ENCODE measurements around the gene SEMA3D. TPM values are rescaled to one million over a fixed set of nuclear protein-coding genes. Genes with fewer than 3 reads are reported as not detected.

The SEMA3D gene
- total and polyA plus RNA-seq, 12 donors: 0.80 to 9.3 (median 6.6) TPM

- Histone ChIP-seq H3K4me1 (replicated peaks in 1 of 2) (no peaks in the 10 kb centered on the region), H3K4me3 (peak overlapping the region in 1 of 4 donors; percentile 3), H3K9me3 (replicated peaks in 1 of 3) (no peaks in the 10 kb centered on the region), H3K27me3 (no peaks in the 10 kb centered on the region), H3K27ac (peak overlapping the region in 1 of 5 donors; percentile 5), H3K36me3 (replicated peaks in 1 of 2) (no peaks in the 10 kb centered on the region)
- 6 to 16% (median 12%) methylated on average over 3 of the region's 3 CpGs for whole genome bisulfite sequencing, 4 donors
- DNase-seq: peak in 4 of 7 donors; percentile 5 to 19 (median 12)
- intact Hi-C loops (cut with DNase I): no loop called here
- TF ChIP-seq POLR2A (IDR thresholded peaks at IDR 0.05): no peak
- TF ChIP-seq, protein P1, sequence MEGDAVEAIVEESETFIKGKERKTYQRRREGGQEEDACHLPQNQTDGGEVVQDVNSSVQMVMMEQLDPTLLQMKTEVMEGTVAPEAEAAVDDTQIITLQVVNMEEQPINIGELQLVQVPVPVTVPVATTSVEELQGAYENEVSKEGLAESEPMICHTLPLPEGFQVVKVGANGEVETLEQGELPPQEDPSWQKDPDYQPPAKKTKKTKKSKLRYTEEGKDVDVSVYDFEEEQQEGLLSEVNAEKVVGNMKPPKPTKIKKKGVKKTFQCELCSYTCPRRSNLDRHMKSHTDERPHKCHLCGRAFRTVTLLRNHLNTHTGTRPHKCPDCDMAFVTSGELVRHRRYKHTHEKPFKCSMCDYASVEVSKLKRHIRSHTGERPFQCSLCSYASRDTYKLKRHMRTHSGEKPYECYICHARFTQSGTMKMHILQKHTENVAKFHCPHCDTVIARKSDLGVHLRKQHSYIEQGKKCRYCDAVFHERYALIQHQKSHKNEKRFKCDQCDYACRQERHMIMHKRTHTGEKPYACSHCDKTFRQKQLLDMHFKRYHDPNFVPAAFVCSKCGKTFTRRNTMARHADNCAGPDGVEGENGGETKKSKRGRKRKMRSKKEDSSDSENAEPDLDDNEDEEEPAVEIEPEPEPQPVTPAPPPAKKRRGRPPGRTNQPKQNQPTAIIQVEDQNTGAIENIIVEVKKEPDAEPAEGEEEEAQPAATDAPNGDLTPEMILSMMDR (IDR thresholded peaks at IDR 0.05): no peak
Measured at GRCh38 chr7:85172530-85172941, 14.3 kb downstream of the SEMA3D start.

DNA sequence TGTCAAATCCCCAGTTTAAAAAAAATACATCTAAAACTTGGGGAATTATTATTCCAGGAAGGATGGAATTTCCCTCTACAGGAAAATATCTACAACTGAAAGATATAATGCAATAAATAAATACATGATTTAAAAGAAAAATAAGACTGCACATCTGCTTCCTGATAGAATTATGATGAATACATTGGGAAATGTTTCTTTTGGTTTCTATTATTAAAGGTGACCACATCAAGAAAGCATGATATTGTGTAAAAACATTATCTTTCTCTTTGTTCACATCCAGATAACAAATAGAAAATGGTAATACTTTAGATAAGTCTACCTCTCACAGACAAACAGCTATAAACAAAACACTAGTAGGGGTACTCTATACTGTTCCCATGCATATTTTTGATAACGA, 19.2 kb downstream of the SEMA3D start:
- Histone ChIP-seq H3K4me3 (no peak overlapping the region), H3K27me3 (no peaks in the 10 kb centered on the region), H3K4me1 (replicated peaks in 1 of 2) (no peaks in the 10 kb centered on the region), H3K27ac (no peak overlapping the region), H3K9me3 (replicated peaks in 1 of 3) (no peaks in the 10 kb centered on the region), H3K36me3 (replicated peaks in 1 of 2) (no peaks in the 10 kb centered on the region)
- TF ChIP-seq, protein P1 (IDR thresholded peaks at IDR 0.05): no peak
- no peak for TF ChIP-seq POLR2A (IDR thresholded peaks at IDR 0.05)
- WGBS, 4 donors: 90 to 97% (median 93%) methylated on average over 1 of the region's 1 CpG
- DNase-seq: no peak
- intact Hi-C loops (cut with DNase I): no loop called here

DNA sequence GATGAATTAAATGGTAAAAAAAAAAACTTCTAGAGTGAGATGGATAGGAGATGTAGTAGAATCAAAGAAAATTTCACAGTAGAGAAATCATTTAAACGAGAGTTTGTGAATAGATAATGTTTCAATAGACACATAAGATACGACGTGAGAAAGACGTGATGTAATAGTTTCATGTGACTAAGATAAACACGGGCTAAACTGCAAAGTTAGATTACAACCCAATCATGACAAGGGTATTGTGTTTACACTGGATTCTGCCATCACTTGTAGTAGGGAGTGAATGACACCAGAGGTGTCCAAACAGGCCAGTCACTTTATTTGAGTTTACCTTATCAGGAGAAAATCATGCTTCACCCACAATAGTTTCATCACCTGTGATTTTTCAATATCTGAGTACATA, 21.6 kb downstream of the SEMA3D start:
- intact Hi-C loops (cut with DNase I): no loop called here
- Histone ChIP-seq H3K9me3 (replicated peaks in 1 of 3) (no peaks in the 10 kb centered on the region), H3K36me3 (replicated peaks in 1 of 2) (no peaks in the 10 kb centered on the region), H3K4me1 (replicated peaks in 1 of 2) (no peaks in the 10 kb centered on the region), H3K27me3 (no peaks in the 10 kb centered on the region), H3K27ac (no peak overlapping the region), H3K4me3 (no peak overlapping the region)
- 70 to 94% (median 86%) methylated on average over 5 of the region's 5 CpGs for WGBS, 4 donors
- DNase-seq: no peak
- TF ChIP-seq POLR2A (IDR thresholded peaks at IDR 0.05): no peak
- TF ChIP-seq, protein P1 (IDR thresholded peaks at IDR 0.05): no peak

- no peak overlapping the region for H3K27ac ChIP-seq
- WGBS, 4 donors: 95 to 100% (median 96%) methylated on average over 1 of the region's 1 CpG
- H3K27me3 ChIP-seq: no peaks in the 10 kb centered on the region
- DNase-seq: no peak
- no peaks in the 10 kb centered on the region for H3K9me3 ChIP-seq (replicated peaks in 1 of 3)
- no peak for TF ChIP-seq POLR2A (IDR thresholded peaks at IDR 0.05)
- TF ChIP-seq, protein P1 (IDR thresholded peaks at IDR 0.05): no peak
- H3K4me1 ChIP-seq (replicated peaks in 1 of 2): no peaks in the 10 kb centered on the region
- no peaks in the 10 kb centered on the region for H3K36me3 ChIP-seq (replicated peaks in 1 of 2)
- no peak overlapping the region for H3K4me3 ChIP-seq
- intact Hi-C loops (cut with DNase I): no loop called here
Measured at GRCh38 chr7:85164376-85164775, 22.5 kb downstream of the SEMA3D start.
